GM12878 (cell line): ENCODE measurements around the gene FTH1. TPM values are rescaled to one million over a fixed set of nuclear protein-coding genes. Genes with fewer than 3 reads are reported as not detected.

Experiments
- ATAC-seq: fragments of 200-7000 bp; cut with Tn5 transposase; 3 replicates; pipeline ENCODE4 v1.9.1; 2020; ENCODE audit warnings: mild to moderate bottlenecking, moderate library complexity
- BruUV-seq: library from RNA; stranded (reverse); fragments of 400-500 nt; replicated peaks from 2 replicates; lab custom pipeline; 2021; lab: Mats Ljungman, UMichigan
- CTCF ChIA-PET: fragments of 300-600 bp; sonication (Branson Sonifier 250); formaldehyde crosslinking; extraction: SDS; loops from one replicate; lab custom pipeline; 2021; ENCODE audit warnings: inconsistent platforms; lab: Yijun Ruan, JAX
- POLR2A ChIA-PET: fragments of 350-600 bp; formaldehyde crosslinking; extraction: SDS; loops from one replicate; lab custom pipeline; 2021; ENCODE audit warnings: inconsistent platforms; lab: Charles Lee
- RAD21 ChIA-PET: fragments of 300-600 bp; sonication (Branson Sonifier 250); formaldehyde crosslinking; loops from one replicate; lab custom pipeline; 2023; ENCODE audit warnings: antibody characterized with exemption; ENCODE audit not compliant: unreplicated experiment; lab: Charles Lee
- SMC1A ChIA-PET: fragments of 300-600 bp; sonication (Branson Sonifier 250); formaldehyde crosslinking; loops from one replicate; lab custom pipeline; 2023; ENCODE audit not compliant: unreplicated experiment, uncharacterized antibody; lab: Charles Lee
- DNase-seq: peaks from one replicate; pipeline ENCODE4 v3.0.0-alpha.2; 2011; ENCODE audit warnings: low read depth, low spot score
- FAIRE-seq: peaks from 3 replicates; lab custom pipeline; 2011; peaks lifted over from hg19 to GRCh38; lab: Jason Lieb, UNC
- H2AFZ ChIP-seq: 2 replicates; pipeline ENCODE4 v1.6.0; 2011; ENCODE audit warnings: low read depth, low read length, control low read depth; ENCODE audit not compliant: control insufficient read depth
- H3K27ac ChIP-seq: 2 replicates; pipeline ENCODE4 v1.5.1; 2011; ENCODE audit warnings: control low read depth; ENCODE audit not compliant: control insufficient read depth, insufficient read depth
- H3K27me3 ChIP-seq, 2 experiments: replicated peaks in 1 of 2; 2 replicates each; pipeline versions ENCODE4 v1.6.0 to v1.6.1; 2011; ENCODE audit warnings: low read length in 1 of 2; ENCODE audit not compliant: control insufficient read depth in 2 of 2, insufficient read depth in 2 of 2
- H3K36me3 ChIP-seq, 2 experiments: 2 replicates each; pipeline ENCODE4 v1.5.1; 2011; ENCODE audit warnings: low read length in 1 of 2; ENCODE audit not compliant: control insufficient read depth in 2 of 2, insufficient read depth in 2 of 2
- H3K4me1 ChIP-seq: 2 replicates; pipeline ENCODE4 v1.6.1; 2011; ENCODE audit warnings: mild to moderate bottlenecking, low read length, moderate library complexity, mixed read lengths; ENCODE audit not compliant: control insufficient read depth, insufficient read depth
- H3K4me2 ChIP-seq: 2 replicates; pipeline ENCODE4 v1.6.0; 2011; ENCODE audit warnings: control low read depth; ENCODE audit not compliant: control insufficient read depth, insufficient read depth
- H3K4me3 ChIP-seq: fragments of 200-600 bp; sonication (generic); 2 replicates; pipeline ENCODE4 v1.5.1; 2016
- H3K79me2 ChIP-seq: 2 replicates; pipeline ENCODE4 v1.6.0; 2011; ENCODE audit warnings: low read length; ENCODE audit not compliant: control insufficient read depth, insufficient read depth
- H3K9ac ChIP-seq: 2 replicates; pipeline ENCODE4 v1.8.0; 2011; ENCODE audit warnings: low read length, control low read depth, mixed read lengths; ENCODE audit not compliant: control insufficient read depth, insufficient read depth
- H3K9me3 ChIP-seq: replicated peaks from 3 replicates; pipeline ENCODE4 v1.5.1; 2011; ENCODE audit warnings: mild to moderate bottlenecking, low read length; ENCODE audit not compliant: control insufficient read depth, insufficient read depth
- H4K20me1 ChIP-seq: 2 replicates; pipeline ENCODE4 v1.6.0; 2011; ENCODE audit not compliant: control insufficient read depth, insufficient read depth
- BRCA1 ChIP-seq: IDR thresholded peaks from 2 replicates; pipeline ENCODE4 v1.6.1; 2011; ENCODE audit warnings: low read depth, low read length, improper control_type of control experiment
- CHD1 ChIP-seq: IDR thresholded peaks from 2 replicates; pipeline ENCODE4 v1.6.1; 2012; ENCODE audit warnings: low read depth, low read length, improper control_type of control experiment
- CREM ChIP-seq: IDR thresholded peaks from 2 replicates; pipeline ENCODE4 v1.6.1; 2014; ENCODE audit warnings: antibody characterized with exemption, low read depth
- EP300 ChIP-seq, 2 experiments: fragments of 150-350 bp in 1 of 2; IDR thresholded peaks; 2 replicates each; pipeline ENCODE4 v1.6.1; 2011 to 2012; ENCODE audit warnings: low read depth in 2 of 2, low read length in 2 of 2, borderline replicate concordance in 1 of 2, improper control_type of control experiment in 1 of 2, inconsistent platforms in 1 of 2; ENCODE audit not compliant: control insufficient read depth in 1 of 2
- ETV6 ChIP-seq, 2 experiments: fragments of 450-650 bp in 1 of 2; IDR thresholded peaks in 1 of 2; conservative IDR thresholded peaks in 1 of 2; 2 replicates each; pipeline ENCODE4 v1.6.1; 2014; ENCODE audit warnings: antibody characterized with exemption in 1 of 2, borderline replicate concordance in 1 of 2, low read depth in 1 of 2, mild to moderate bottlenecking in 1 of 2, moderate library complexity in 1 of 2
- LARP7 ChIP-seq: fragments of 450-650 bp; IDR thresholded peaks from 2 replicates; pipeline ENCODE4 v1.6.1; 2017; ENCODE audit warnings: mild to moderate bottlenecking
- MAX ChIP-seq: IDR thresholded peaks from 2 replicates; pipeline ENCODE4 v1.6.1; 2012; ENCODE audit warnings: low read depth, low read length, improper control_type of control experiment
- NR2C1 ChIP-seq: fragments of 450-650 bp; IDR thresholded peaks from 2 replicates; pipeline ENCODE4 v1.6.1; 2017; ENCODE audit warnings: antibody characterized with exemption, mild to moderate bottlenecking, moderate library complexity
- RCOR1 ChIP-seq: conservative IDR thresholded peaks from 2 replicates; pipeline ENCODE4 v1.6.1; 2012; ENCODE audit warnings: low read depth, low read length, improper control_type of control experiment
- RELA ChIP-seq: fragments of 450-650 bp; IDR thresholded peaks from 2 replicates; pipeline ENCODE4 v1.8.0; 2014; ENCODE audit warnings: borderline replicate concordance; ENCODE audit not compliant: partially characterized antibody
- SP1 ChIP-seq: IDR thresholded peaks from one replicate; pipeline ENCODE4 v1.6.1; 2011; ENCODE audit warnings: low read depth, low read length
- ZNF384 ChIP-seq: IDR thresholded peaks from 2 replicates; pipeline ENCODE4 v1.6.1; 2012; ENCODE audit warnings: low read depth, mild to moderate bottlenecking, low read length, improper control_type of control experiment, borderline replicate concordance
- ZNF622 ChIP-seq: fragments of 450-650 bp; IDR thresholded peaks from 2 replicates; pipeline ENCODE4 v1.6.1; 2017; ENCODE audit warnings: mild to moderate bottlenecking, inconsistent platforms
- WGBS: methylation state at CpG from one replicate; pipeline ENCODE4 v1.1.6; 2016; ENCODE audit warnings: low lambda C conversion rate; ENCODE audit not compliant: insufficient replicate concordance, insufficient coverage; ENCODE audit errors: missing lambda C conversion rate; 5-methylcytosine and 5-hydroxymethylcytosine counted together
- in situ Hi-C: fragments of 300-500 bp; cut with MboI; formaldehyde crosslinking; loops from 9 replicates; pipeline ENCODE4 v1.14.3; 2018; ENCODE audit warnings: mixed read lengths
- intact Hi-C: fragments of 100-400 bp; cut with micrococcal nuclease; formaldehyde crosslinking; loops from one replicate; pipeline ENCODE4 v1.14.2; 2022; ENCODE audit not compliant: unreplicated experiment
- polyA plus RNA-seq, 11 experiments: library from polyadenylated mRNA; depleted of rRNA in 4 of 11; unstranded in 6 of 11; stranded (reverse) in 5 of 11; fragments of >200 nt; fragmentation: Nextera tagmentation in 4 of 11; fragmentation: Illumina TruSeq in 1 of 11; extraction: Ambion mirVana in 4 of 11; extraction: Trizol in 1 of 11; gene quantifications; 1 replicate in 1 of 11; 2 replicates in 10 of 11; pipeline versions ENCODE4 v1.2.1 to v1.2.3, GENCODE V29; 2011 to 2016; ENCODE audit warnings: inconsistent platforms in 2 of 11, missing spikeins in 2 of 11, low read depth in 1 of 11
- total RNA-seq, 4 experiments: library from RNA; depleted of rRNA in 3 of 4; stranded (reverse); fragments of >200 nt in 3 of 4; fragmentation: Illumina TruSeq in 1 of 4; extraction: Trizol in 1 of 4; gene quantifications; 2 replicates each; pipeline versions ENCODE4 v1.2.1 to v1.2.3, GENCODE V29; 2013 to 2021
- TF ChIP-seq, protein P1 (sequence below): fragments of 450-650 bp; IDR thresholded peaks from 2 replicates; pipeline ENCODE4 v1.6.1; 2018; ENCODE audit warnings: mild to moderate bottlenecking, low read depth, moderate library complexity; ENCODE audit not compliant: partially characterized antibody
- TF ChIP-seq, protein P2 (sequence below): fragments of 450-650 bp; IDR thresholded peaks from 2 replicates; pipeline ENCODE4 v1.6.1; 2018; ENCODE audit warnings: borderline replicate concordance, mild to moderate bottlenecking; ENCODE audit not compliant: partially characterized antibody

FTH1 gene
- total and polyA plus RNA-seq, 10 of the 15 experiments (the other 5 are each of a cell fraction or from before 2014, with no cell fraction given): 289 to 4,154 (median 960) TPM

DNA sequence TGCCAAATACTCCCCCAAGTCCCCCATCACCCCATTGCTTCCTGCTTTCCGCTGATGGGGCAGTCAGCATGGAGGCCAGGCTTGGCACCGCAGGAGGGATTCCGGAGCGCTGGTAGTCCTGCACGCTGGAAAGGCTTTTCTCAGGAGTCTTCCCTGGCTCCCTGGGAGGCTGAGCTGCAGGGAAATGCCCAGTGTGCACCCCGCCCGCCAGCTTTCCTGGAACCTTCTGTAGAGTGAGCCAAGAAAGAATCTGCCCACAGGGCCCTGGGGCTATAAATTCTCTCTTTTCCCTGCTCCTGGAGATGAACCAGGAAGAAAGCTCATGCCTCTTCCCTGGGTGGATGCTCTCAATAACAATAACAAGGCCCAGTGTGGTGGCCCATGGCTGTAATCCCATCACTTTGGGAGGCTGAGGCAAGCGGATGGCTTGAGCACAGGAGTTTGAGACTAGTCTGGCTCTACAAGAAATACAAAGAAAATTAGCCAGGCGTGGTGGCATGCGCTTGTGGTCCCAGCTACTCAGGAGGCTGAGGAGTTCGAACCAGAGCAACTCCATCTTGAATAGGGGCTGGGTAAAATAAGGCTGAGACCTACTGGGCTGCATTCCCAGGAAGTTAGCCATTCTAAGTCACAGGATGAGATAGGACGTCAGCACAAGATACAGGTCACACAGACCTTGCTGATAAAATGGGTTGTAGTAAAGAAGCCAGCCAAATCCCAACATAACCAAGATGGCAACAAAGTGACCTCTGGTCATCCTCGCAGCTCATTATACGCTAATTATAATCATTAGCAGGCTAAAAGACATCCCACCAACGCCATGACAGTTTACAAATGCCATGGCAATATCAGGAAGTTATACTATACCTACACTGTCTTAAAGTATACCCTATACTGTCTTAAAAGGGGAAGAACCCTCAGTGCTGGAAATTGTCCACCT lies 46.4 kb upstream of the FTH1 start (continued):
- no peak for TF ChIP-seq RELA
- no peak for TF ChIP-seq BRCA1
- TF ChIP-seq CHD1: no peak
- TF ChIP-seq ETV6 (conservative IDR thresholded peaks at IDR 0.05 in 1 of 2, IDR thresholded peaks at IDR 0.05 in 1 of 2; ENCODE audit: borderline replicate concordance in 1 of 2, low read depth in 1 of 2): no peak

DNA sequence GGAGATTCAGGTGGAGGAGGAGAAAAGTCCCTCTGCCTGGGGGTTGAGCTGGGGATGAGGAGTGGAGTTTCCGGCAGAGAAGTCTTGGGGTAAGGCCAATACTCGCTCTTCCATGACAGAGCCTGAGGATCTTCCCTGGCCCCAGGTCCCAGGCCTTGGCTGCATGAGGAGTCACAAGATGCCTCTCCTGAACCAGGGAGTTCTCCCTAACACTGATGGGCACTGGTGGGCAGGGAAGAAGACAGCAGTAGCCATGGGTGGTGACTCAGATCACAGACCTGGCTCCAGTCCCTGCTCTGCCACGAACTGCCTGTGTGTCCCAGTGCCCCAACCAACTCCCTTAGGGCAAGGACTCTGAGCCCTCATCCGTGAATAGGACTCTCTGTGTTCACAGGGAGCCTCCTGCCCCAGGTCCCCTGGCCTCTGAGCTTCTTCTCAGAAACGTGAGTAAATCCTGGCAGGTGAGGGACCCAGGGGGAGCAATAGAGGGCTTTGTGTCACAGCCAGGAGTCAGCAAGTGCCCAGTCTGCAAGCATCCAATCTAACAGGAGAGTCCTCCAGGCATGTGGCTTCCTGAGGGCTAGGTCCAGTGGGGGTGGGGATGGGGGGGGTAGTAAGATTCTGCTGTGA lies 45.5 kb upstream of the FTH1 start:
- H2AFZ ChIP-seq: no peak overlapping the region
- H3K9ac ChIP-seq: no peak overlapping the region
- ChIA-PET POLR2A (no interaction called here), CTCF (interaction anchor here (1.6 kb wide), 1 partner anchor 114 kb away, joined by 4 read pairs; no protein-coding TSS in a partner anchor), RAD21 (no interaction called here), SMC1A (no interaction called here)
- H3K4me3 ChIP-seq: no peak overlapping the region
- in situ Hi-C loops (no loop called here), intact Hi-C loops (no loop called here)
- H4K20me1 ChIP-seq: no peaks in the 10 kb centered on the region
- BruUV-seq: no TSS peak
- whole genome bisulfite sequencing: 42% methylated on average over 5 of the region's 5 CpGs
- ATAC-seq (no peak), FAIRE-seq (no peak), DNase-seq (no peak)
- H3K4me2 ChIP-seq: no peak overlapping the region
- no peaks in the 10 kb centered on the region for H3K9me3 ChIP-seq
- H3K4me1 ChIP-seq: peaks cover 6% of the 10 kb centered on the region
- H3K36me3 ChIP-seq: no peaks in the 10 kb centered on the region
- no peaks in the 10 kb centered on the region for H3K79me2 ChIP-seq
- H3K27me3 ChIP-seq: no peaks in the 10 kb centered on the region
- no peak overlapping the region for H3K27ac ChIP-seq
- TF ChIP-seq, protein P1, sequence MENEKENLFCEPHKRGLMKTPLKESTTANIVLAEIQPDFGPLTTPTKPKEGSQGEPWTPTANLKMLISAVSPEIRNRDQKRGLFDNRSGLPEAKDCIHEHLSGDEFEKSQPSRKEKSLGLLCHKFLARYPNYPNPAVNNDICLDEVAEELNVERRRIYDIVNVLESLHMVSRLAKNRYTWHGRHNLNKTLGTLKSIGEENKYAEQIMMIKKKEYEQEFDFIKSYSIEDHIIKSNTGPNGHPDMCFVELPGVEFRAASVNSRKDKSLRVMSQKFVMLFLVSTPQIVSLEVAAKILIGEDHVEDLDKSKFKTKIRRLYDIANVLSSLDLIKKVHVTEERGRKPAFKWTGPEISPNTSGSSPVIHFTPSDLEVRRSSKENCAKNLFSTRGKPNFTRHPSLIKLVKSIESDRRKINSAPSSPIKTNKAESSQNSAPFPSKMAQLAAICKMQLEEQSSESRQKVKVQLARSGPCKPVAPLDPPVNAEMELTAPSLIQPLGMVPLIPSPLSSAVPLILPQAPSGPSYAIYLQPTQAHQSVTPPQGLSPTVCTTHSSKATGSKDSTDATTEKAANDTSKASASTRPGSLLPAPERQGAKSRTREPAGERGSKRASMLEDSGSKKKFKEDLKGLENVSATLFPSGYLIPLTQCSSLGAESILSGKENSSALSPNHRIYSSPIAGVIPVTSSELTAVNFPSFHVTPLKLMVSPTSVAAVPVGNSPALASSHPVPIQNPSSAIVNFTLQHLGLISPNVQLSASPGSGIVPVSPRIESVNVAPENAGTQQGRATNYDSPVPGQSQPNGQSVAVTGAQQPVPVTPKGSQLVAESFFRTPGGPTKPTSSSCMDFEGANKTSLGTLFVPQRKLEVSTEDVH: no peak
- TF ChIP-seq NR2C1 (no peak), ZNF384 (no peak), RCOR1 (no peak), LARP7 (no peak), SP1 (no peak), EP300 (IDR thresholded peaks at IDR 0.05; ENCODE audit: borderline replicate concordance in 1 of 2, control insufficient read depth in 1 of 2, low read depth in 2 of 2, low read length in 2 of 2) (no peak), ZNF622 (no peak), ETV6 (conservative IDR thresholded peaks at IDR 0.05 in 1 of 2, IDR thresholded peaks at IDR 0.05 in 1 of 2; ENCODE audit: borderline replicate concordance in 1 of 2, low read depth in 1 of 2) (no peak), CREM (no peak), MAX (no peak)
- TF ChIP-seq, protein P2, sequence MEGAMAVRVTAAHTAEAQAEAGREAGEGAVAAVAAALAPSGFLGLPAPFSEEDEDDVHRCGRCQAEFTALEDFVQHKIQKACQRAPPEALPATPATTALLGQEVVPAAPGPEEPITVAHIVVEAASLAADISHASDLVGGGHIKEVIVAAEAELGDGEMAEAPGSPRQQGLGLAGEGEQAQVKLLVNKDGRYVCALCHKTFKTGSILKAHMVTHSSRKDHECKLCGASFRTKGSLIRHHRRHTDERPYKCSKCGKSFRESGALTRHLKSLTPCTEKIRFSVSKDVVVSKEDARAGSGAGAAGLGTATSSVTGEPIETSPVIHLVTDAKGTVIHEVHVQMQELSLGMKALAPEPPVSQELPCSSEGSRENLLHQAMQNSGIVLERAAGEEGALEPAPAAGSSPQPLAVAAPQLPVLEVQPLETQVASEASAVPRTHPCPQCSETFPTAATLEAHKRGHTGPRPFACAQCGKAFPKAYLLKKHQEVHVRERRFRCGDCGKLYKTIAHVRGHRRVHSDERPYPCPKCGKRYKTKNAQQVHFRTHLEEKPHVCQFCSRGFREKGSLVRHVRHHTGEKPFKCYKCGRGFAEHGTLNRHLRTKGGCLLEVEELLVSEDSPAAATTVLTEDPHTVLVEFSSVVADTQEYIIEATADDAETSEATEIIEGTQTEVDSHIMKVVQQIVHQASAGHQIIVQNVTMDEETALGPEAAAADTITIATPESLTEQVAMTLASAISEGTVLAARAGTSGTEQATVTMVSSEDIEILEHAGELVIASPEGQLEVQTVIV: no peak
